ENCODE results near the gene CDK19. TPM values are rescaled to one million over a fixed set of nuclear protein-coding genes. Genes with fewer than 3 reads are reported as not detected.
"Not testable (repeated sequence)": the region's sequence is repeated elsewhere in the genome, so short reads cannot be mapped to it uniquely, and the experiment has no call there.

CDK19 gene
- total RNA-seq, 1 donor = 15.6 TPM

- no peak overlapping the region for H3K4me3 ChIP-seq (ENCODE audit: insufficient read depth, low read length)
- H3K4me2 ChIP-seq (ENCODE audit: insufficient read depth, low read length) = no peak overlapping the region
- no peaks in the 10 kb centered on the region for H3K36me3 ChIP-seq (ENCODE audit: insufficient read depth, low read length)
- no peak overlapping the region for H2AFZ ChIP-seq (ENCODE audit: low read length)
- no peak overlapping the region for H3K27ac ChIP-seq (ENCODE audit: low read depth, low read length)
- no peaks in the 10 kb centered on the region for H3K27me3 ChIP-seq (ENCODE audit: insufficient read depth, low read length)
- peaks cover 23% of the 10 kb centered on the region for H3K4me1 ChIP-seq (ENCODE audit: insufficient read depth, low read length)
- no peaks in the 10 kb centered on the region for H3K9me3 ChIP-seq (ENCODE audit: low read depth, low read length)
- peaks cover 44% of the 10 kb centered on the region for H3K79me2 ChIP-seq (ENCODE audit: insufficient read depth, low read length)
- no peak for TF ChIP-seq CTCF (IDR thresholded peaks at IDR 0.05; ENCODE audit: extremely low read depth, low read depth, low read length)
- no peak for DNase-seq (ENCODE audit: insufficient read length, low spot score, missing footprints)
- H4K20me1 ChIP-seq (ENCODE audit: insufficient read depth, low read length) = peaks cover 8% of the 10 kb centered on the region
These were observed 2.5 kb downstream of the CDK19 start for GRCh38 chr6:110812719-110813118.

GRCh38 chr6:110810896-110811586 is 4.2 kb downstream of the CDK19 start:
- no peak for DNase-seq (ENCODE audit: insufficient read length, low spot score, missing footprints)
- Histone ChIP-seq H2AFZ (ENCODE audit: low read length) (peak overlapping the region; percentile 23), H3K27ac (ENCODE audit: low read depth, low read length) (no peak overlapping the region), H3K36me3 (ENCODE audit: insufficient read depth, low read length) (no peaks in the 10 kb centered on the region), H3K9me3 (ENCODE audit: low read depth, low read length) (no peaks in the 10 kb centered on the region), H4K20me1 (ENCODE audit: insufficient read depth, low read length) (peaks cover 8% of the 10 kb centered on the region), H3K27me3 (ENCODE audit: insufficient read depth, low read length) (no peaks in the 10 kb centered on the region), H3K4me2 (ENCODE audit: insufficient read depth, low read length) (no peak overlapping the region), H3K4me3 (ENCODE audit: insufficient read depth, low read length) (no peak overlapping the region), H3K4me1 (ENCODE audit: insufficient read depth, low read length) (peaks cover 8% of the 10 kb centered on the region), H3K79me2 (ENCODE audit: insufficient read depth, low read length) (peaks cover 53% of the 10 kb centered on the region)
- TF ChIP-seq CTCF (IDR thresholded peaks at IDR 0.05; ENCODE audit: extremely low read depth, low read depth, low read length) = no peak

DNA sequence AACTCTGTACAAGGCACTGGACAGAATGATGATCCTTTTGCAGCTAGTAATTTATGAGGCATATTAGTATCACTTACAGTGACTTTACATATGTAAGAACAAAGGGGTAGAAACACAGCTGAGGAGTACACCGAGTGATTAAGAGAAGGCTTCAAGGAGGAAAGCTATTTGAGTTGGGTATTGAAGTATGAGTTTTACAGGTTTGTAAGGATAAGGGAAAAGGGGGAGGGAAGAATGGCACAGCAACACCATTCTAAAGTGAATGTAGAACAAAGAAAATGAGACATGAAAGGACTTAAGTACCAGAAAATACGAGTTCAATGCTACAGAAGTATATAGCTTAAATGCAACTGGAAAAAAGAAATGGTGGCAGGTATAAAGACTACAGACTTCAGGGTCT is 5.5 kb downstream of the CDK19 start:
- Histone ChIP-seq H4K20me1 (ENCODE audit: insufficient read depth, low read length) (peaks cover 8% of the 10 kb centered on the region), H3K4me2 (ENCODE audit: insufficient read depth, low read length) (no peak overlapping the region), H3K9me3 (ENCODE audit: low read depth, low read length) (no peaks in the 10 kb centered on the region), H3K4me1 (ENCODE audit: insufficient read depth, low read length) (peaks cover 7% of the 10 kb centered on the region), H3K36me3 (ENCODE audit: insufficient read depth, low read length) (no peaks in the 10 kb centered on the region), H3K27me3 (ENCODE audit: insufficient read depth, low read length) (no peaks in the 10 kb centered on the region), H3K79me2 (ENCODE audit: insufficient read depth, low read length) (peaks cover 56% of the 10 kb centered on the region), H2AFZ (ENCODE audit: low read length) (no peak overlapping the region), H3K27ac (ENCODE audit: low read depth, low read length) (no peak overlapping the region), H3K4me3 (ENCODE audit: insufficient read depth, low read length) (no peak overlapping the region)
- DNase-seq (ENCODE audit: insufficient read length, low spot score, missing footprints) = no peak
- TF ChIP-seq CTCF (IDR thresholded peaks at IDR 0.05; ENCODE audit: extremely low read depth, low read depth, low read length) = no peak

DNA sequence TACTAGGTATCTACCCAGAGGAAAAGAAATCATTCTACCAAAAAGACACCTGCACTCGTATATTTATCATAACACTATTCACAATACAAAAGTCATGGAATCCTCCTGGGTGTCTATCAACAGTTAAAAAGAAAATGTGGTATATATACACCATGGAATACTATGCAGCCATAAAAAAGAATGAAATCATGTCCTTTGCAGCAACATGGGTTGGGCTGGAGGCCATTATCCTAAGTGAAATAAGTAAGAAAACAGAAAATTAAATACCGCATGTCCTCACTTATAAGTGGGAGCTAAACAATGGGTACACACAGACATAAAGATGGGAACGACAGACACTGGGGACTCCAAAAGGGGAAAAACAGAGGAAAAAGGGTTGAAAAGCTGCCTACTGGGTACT is 13.1 kb downstream of the CDK19 start:
- H3K4me1 ChIP-seq (ENCODE audit: insufficient read depth, low read length); H3K36me3 ChIP-seq (ENCODE audit: insufficient read depth, low read length); H3K27me3 ChIP-seq (ENCODE audit: insufficient read depth, low read length); DNase-seq (ENCODE audit: insufficient read length, low spot score, missing footprints); H4K20me1 ChIP-seq (ENCODE audit: insufficient read depth, low read length); H2AFZ ChIP-seq (ENCODE audit: low read length); H3K9me3 ChIP-seq (ENCODE audit: low read depth, low read length); H3K4me3 ChIP-seq (ENCODE audit: insufficient read depth, low read length); H3K27ac ChIP-seq (ENCODE audit: low read depth, low read length); H3K4me2 ChIP-seq (ENCODE audit: insufficient read depth, low read length): not testable (repeated sequence)
- H3K79me2 ChIP-seq (ENCODE audit: insufficient read depth, low read length) = peaks cover 44% of the 10 kb centered on the region
